Kidney (tissue), 14 donors: ENCODE measurements around the gene TWF1. TPM values are rescaled to one million over a fixed set of nuclear protein-coding genes. Genes with fewer than 3 reads are reported as not detected.

Experiments used
- DNase-seq, 5 donors: peaks; one replicate each; pipeline ENCODE4 v3.0.0-alpha.2; 2013 to 2020
- FAIRE-seq: peaks from 2 replicates; lab custom pipeline; 2012; peaks lifted over from hg19 to GRCh38; lab: Jason Lieb, UNC
- H3K27ac ChIP-seq, 2 donors: one replicate each; pipeline ENCODE4 v1.7.0; 2013; ENCODE audit warnings: low read depth in 2 of 2, low read length in 2 of 2, inconsistent platforms in 1 of 2
- H3K27me3 ChIP-seq: one replicate; pipeline ENCODE4 v1.7.1; 2013; ENCODE audit warnings: low read length, inconsistent platforms; ENCODE audit not compliant: control insufficient read depth, insufficient read depth
- H3K36me3 ChIP-seq, 3 donors: one replicate each; pipeline versions ENCODE4 v1.7.0 to v1.7.1; 2013; ENCODE audit warnings: low read length in 3 of 3, control low read depth in 1 of 3, inconsistent platforms in 1 of 3; ENCODE audit not compliant: insufficient read depth in 3 of 3, control insufficient read depth in 2 of 3
- H3K4me1 ChIP-seq, 3 donors: one replicate each; pipeline versions ENCODE4 v1.7.0 to v1.7.1; 2013; ENCODE audit warnings: low read length in 3 of 3, inconsistent platforms in 1 of 3, low read depth in 1 of 3; ENCODE audit not compliant: control insufficient read depth in 2 of 3, insufficient read depth in 2 of 3
- H3K4me3 ChIP-seq, 3 donors: one replicate each; pipeline versions ENCODE4 v1.7.0 to v1.8.1; 2013; ENCODE audit warnings: low read length in 3 of 3, control low read depth in 1 of 3, inconsistent platforms in 1 of 3
- H3K9ac ChIP-seq, 3 donors: one replicate each; pipeline versions ENCODE4 v1.7.0 to v1.7.1; 2013; ENCODE audit warnings: low read length in 3 of 3, control low read depth in 1 of 3, inconsistent platforms in 1 of 3
- H3K9me3 ChIP-seq, 3 donors: one replicate each; pipeline versions ENCODE4 v1.7.0 to v1.7.1; 2013; ENCODE audit warnings: low read length in 3 of 3, control low read depth in 1 of 3, inconsistent platforms in 1 of 3; ENCODE audit not compliant: control insufficient read depth in 2 of 3, insufficient read depth in 1 of 3
- CTCF ChIP-seq: IDR thresholded peaks from 3 replicates; pipeline ENCODE4 v1.5.1; 2012; ENCODE audit warnings: mild to moderate bottlenecking, moderate library complexity, borderline replicate concordance; ENCODE audit not compliant: insufficient read depth; ENCODE audit errors: extremely low read depth
- intact Hi-C: fragments of 100-400 bp; cut with DNase I; formaldehyde crosslinking; loops from one replicate; pipeline ENCODE4 v1.11.1; 2022
- polyA plus RNA-seq: library from polyadenylated mRNA; stranded (reverse); fragments of 350-450 nt; fragmentation: Illumina TruSeq; extraction: RNeasy Lipid Tissue Mini Kit (QIAGEN cat#74804); gene quantifications from one replicate; pipeline ENCODE4 v1.2.3, GENCODE V29; 2014; ENCODE audit warnings: low read depth, low replicate concordance; ENCODE audit not compliant: insufficient read depth
- total RNA-seq: library from RNA; stranded (reverse); fragmentation: NEBNext Ultra II Directional; extraction: Animal tissue kit (Norgen Biotek cat#: 25700); gene quantifications from one replicate; pipeline ENCODE4 v1.2.1, GENCODE V29; 2021
- donor health status: control.
- donor health status: control.
- donor health status: control.
- donor health status: control.
- donor health status: control.
- donor health status: DM: yes; HTN: yes; CAD: no.
- donor health status: Normal renal cell carcinoma (clear cell type).

The TWF1 gene
- total and polyA plus RNA-seq, 2 donors from 2014 or later: 41.0 to 75.0 TPM

- no peak overlapping the region for H3K9ac ChIP-seq
- TF ChIP-seq CTCF: no peak
- H3K27ac ChIP-seq: no peak overlapping the region
- peaks cover 0 to 10% (median 7%) of the 10 kb centered on the region in 3 donors for H3K36me3 ChIP-seq
- FAIRE-seq (no peak), DNase-seq (peak in 2 of 5 donors; percentile 13 to 33)
- intact Hi-C loops: no loop called here
- no peaks in the 10 kb centered on the region for H3K9me3 ChIP-seq
- no peaks in the 10 kb centered on the region for H3K4me1 ChIP-seq
- H3K4me3 ChIP-seq: no peak overlapping the region
- H3K27me3 ChIP-seq: no peaks in the 10 kb centered on the region
Measured at GRCh38 chr12:43789941-43790340, 16.2 kb downstream of the TWF1 start.

- intact Hi-C loops: no loop called here
- Histone ChIP-seq H3K27ac (no peak overlapping the region), H3K36me3 (peaks cover 0 to 28% (median 11%) of the 10 kb centered on the region in 3 donors)
Measured at GRCh38 chr12:43786899-43787693, 19.0 kb downstream of the TWF1 start.

GRCh38 chr12:43776498-43776897, 29.6 kb downstream of the TWF1 start:
- Histone ChIP-seq H3K9me3 (no peaks in the 10 kb centered on the region), H3K4me3 (no peak overlapping the region), H3K36me3 (peaks cover 3 to 15% (median 15%) of the 10 kb centered on the region in 3 donors), H3K27ac (no peak overlapping the region), H3K9ac (no peak overlapping the region), H3K27me3 (no peaks in the 10 kb centered on the region), H3K4me1 (no peaks in the 10 kb centered on the region)
- no peak for FAIRE-seq
- no peak for TF ChIP-seq CTCF
- intact Hi-C loops: no loop called here
- peak in 2 of 5 donors; percentile 34 to 52 for DNase-seq

More at GRCh38 chr12:43786899-43787693, 19.0 kb downstream of the TWF1 start:
- DNase-seq (no peak), FAIRE-seq (no peak)
- Histone ChIP-seq H3K9ac (no peak overlapping the region), H3K9me3 (no peaks in the 10 kb centered on the region), H3K27me3 (no peaks in the 10 kb centered on the region), H3K4me1 (no peaks in the 10 kb centered on the region), H3K4me3 (no peak overlapping the region)
- no peak for TF ChIP-seq CTCF
